Kidney glomerular epithelial cell (primary cell): ENCODE results near the gene ITCH.
A peak's percentile ranks its signal among the peaks of the same experiment; 100 is the strongest.

Experiments
- DNase-seq: peaks from one replicate; lab custom pipeline; 2025; lab: John Stamatoyannopoulos, UW

ITCH gene

GRCh38 chr20:34553366-34553867, 190.3 kb downstream of the ITCH start:
- DNase-seq = no peak

- DNase-seq = no peak
Observed at GRCh38 chr20:34557936-34558319, 194.9 kb downstream of the ITCH start.

GRCh38 chr20:34558320-34559218, 195.5 kb downstream of the ITCH start, which contains the start of gene MAP1LC3A:
Gene MAP1LC3A, plus strand, starts transcription at chr20:34558718. Its CDS starts 151 bp downstream, at chr20:34558869.
- peak; percentile 63 for DNase-seq

GRCh38 chr20:34559311-34560140, 196.5 kb downstream of the ITCH start:
- no peak for DNase-seq

GRCh38 chr20:34560141-34560523, 197.1 kb downstream of the ITCH start:
- DNase-seq = no peak

- no peak for DNase-seq
Observed at GRCh38 chr20:34560614-34561013, 197.5 kb downstream of the ITCH start.
